LNCaP clone FGC (cell line): ENCODE data around the gene KRTAP13-2.

Source experiments
- DNase-seq: peaks from one replicate; pipeline ENCODE4 v3.0.0-alpha.2; 2011; ENCODE audit warnings: low read depth
- H3K4me3 ChIP-seq: 2 replicates; pipeline ENCODE4 v1.5.1; 2011; ENCODE audit warnings: mild to moderate bottlenecking, low read depth, low read length, control low read depth
- CTCF ChIP-seq: IDR thresholded peaks from 2 replicates; pipeline ENCODE4 v1.5.1; 2012; ENCODE audit warnings: mild to moderate bottlenecking; ENCODE audit not compliant: control insufficient read depth, insufficient read depth; ENCODE audit errors: extremely low read depth

KRTAP13-2 gene

GRCh38 chr21:30326390-30326789 is 45.7 kb downstream of the KRTAP13-2 start:
- no peak overlapping the region for H3K4me3 ChIP-seq
- no peak for DNase-seq
- no peak for TF ChIP-seq CTCF
